Muscle of leg (tissue), 11 donors: ENCODE measurements around the gene ALG3. TPM values are rescaled to one million over a fixed set of nuclear protein-coding genes. Genes with fewer than 3 reads are reported as not detected.

Experiments used
- DNase-seq: peaks from one replicate; pipeline ENCODE4 v3.0.0; 2013
- H3K27ac ChIP-seq: one replicate; pipeline ENCODE4 v1.5.1; 2013; ENCODE audit warnings: mild to moderate bottlenecking, low read length, control low read depth
- H3K27me3 ChIP-seq: one replicate; pipeline ENCODE4 v1.6.1; 2013; ENCODE audit warnings: low read length; ENCODE audit not compliant: control insufficient read depth, insufficient read depth
- H3K36me3 ChIP-seq: one replicate; pipeline ENCODE4 v1.6.1; 2013; ENCODE audit warnings: low read length; ENCODE audit not compliant: control insufficient read depth, insufficient read depth
- H3K4me1 ChIP-seq: one replicate; pipeline ENCODE4 v1.6.1; 2013; ENCODE audit warnings: low read length; ENCODE audit not compliant: control insufficient read depth, insufficient read depth
- H3K4me3 ChIP-seq: one replicate; pipeline ENCODE4 v1.5.1; 2013; ENCODE audit warnings: low read length, control low read depth
- H3K9me3 ChIP-seq: replicated peaks from 2 replicates; pipeline ENCODE4 v1.6.1; 2013; ENCODE audit warnings: low read depth, low read length; ENCODE audit not compliant: control insufficient read depth
- WGBS: methylation state at CpG from one replicate; pipeline ENCODE4 v1.1.5; 2013; ENCODE audit warnings: missing lambda C conversion rate; ENCODE audit not compliant: insufficient coverage; 5-methylcytosine and 5-hydroxymethylcytosine counted together
- polyA plus RNA-seq, 8 donors: library from polyadenylated mRNA; unstranded; fragments of 120-200 nt; gene quantifications; one replicate each; pipeline versions ENCODE4 v1.2.1 to v1.2.3, GENCODE V29; 2013; ENCODE audit warnings: inconsistent platforms in 1 of 8, low replicate concordance in 1 of 8; ENCODE audit not compliant: insufficient read length in 8 of 8, insufficient read depth in 1 of 8
- total RNA-seq: library from RNA; stranded (reverse); fragments of 120-200 nt; gene quantifications from one replicate; pipeline ENCODE4 v1.2.4, GENCODE V29; 2013

The ALG3 gene
- total and polyA plus RNA-seq, 9 donors, result 9.6 to 28.0 (median 23.0) TPM

DNA sequence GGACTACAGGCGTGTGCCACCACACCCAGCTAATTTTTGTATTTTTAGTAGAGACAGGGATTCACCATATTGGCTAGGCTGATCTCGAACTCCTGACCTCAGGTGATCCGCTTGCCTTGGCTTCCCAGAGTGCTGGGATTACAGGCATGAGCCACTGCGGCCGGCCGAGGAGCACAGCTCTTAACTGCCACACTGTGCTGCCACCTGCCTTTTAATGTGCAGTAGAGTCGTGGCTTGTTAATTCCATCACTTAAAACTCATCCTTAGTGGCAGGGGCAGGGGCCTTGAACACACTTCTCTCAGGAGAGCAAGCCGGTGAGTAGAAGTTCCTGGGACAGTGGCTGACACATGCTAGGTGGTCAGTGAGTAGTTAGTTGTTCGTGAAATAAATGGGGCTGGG, 50.3 kb downstream of the ALG3 start:
- no peak for DNase-seq
- Histone ChIP-seq H3K9me3 (no peaks in the 10 kb centered on the region), H3K36me3 (peaks cover 22% of the 10 kb centered on the region), H3K27me3 (no peaks in the 10 kb centered on the region), H3K4me3 (no peak overlapping the region), H3K27ac (no peak overlapping the region), H3K4me1 (no peaks in the 10 kb centered on the region)
- WGBS, result 80% methylated on average over 6 of the region's 9 CpGs

GRCh38 chr3:184196536-184196935, 52.2 kb downstream of the ALG3 start:
- Histone ChIP-seq H3K36me3 (peaks cover 40% of the 10 kb centered on the region), H3K4me1 (no peaks in the 10 kb centered on the region), H3K9me3 (no peaks in the 10 kb centered on the region), H3K27ac (no peak overlapping the region), H3K4me3 (no peak overlapping the region), H3K27me3 (no peaks in the 10 kb centered on the region)
- WGBS, result 98% methylated on average over 6 of the region's 6 CpGs
- no peak for DNase-seq

- Histone ChIP-seq H3K4me1 (no peaks in the 10 kb centered on the region), H3K4me3 (no peak overlapping the region), H3K27ac (no peak overlapping the region), H3K27me3 (no peaks in the 10 kb centered on the region), H3K9me3 (no peaks in the 10 kb centered on the region), H3K36me3 (peaks cover 61% of the 10 kb centered on the region)
- DNase-seq, result no peak
- WGBS, result 90% methylated on average over 6 of the region's 9 CpGs
These were observed 54.7 kb downstream of the ALG3 start for GRCh38 chr3:184193991-184194539.

DNA sequence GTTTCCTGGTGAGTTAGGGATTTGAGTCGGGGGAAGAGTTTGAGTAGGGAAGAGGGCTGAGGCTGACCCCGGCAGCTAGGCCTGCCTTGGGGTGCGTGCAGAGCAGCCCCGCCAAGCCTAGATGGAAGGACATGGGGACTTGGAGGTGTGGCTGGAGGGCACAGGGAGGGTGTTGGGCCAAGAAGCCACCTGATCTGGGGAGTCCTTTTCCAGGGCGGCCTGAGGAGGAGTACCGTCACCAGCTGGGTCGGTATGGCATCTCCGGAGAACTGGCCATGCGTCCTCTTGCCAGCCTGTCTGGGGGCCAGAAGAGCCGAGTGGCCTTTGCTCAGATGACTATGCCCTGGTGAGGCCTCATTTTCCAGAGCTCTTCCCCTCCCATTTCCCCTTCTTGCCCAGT, 55.9 kb downstream of the ALG3 start:
- WGBS, result 92% methylated on average over 10 of the region's 10 CpGs
- Histone ChIP-seq H3K36me3 (peaks cover 72% of the 10 kb centered on the region), H3K4me3 (no peak overlapping the region), H3K27me3 (no peaks in the 10 kb centered on the region), H3K4me1 (no peaks in the 10 kb centered on the region), H3K27ac (no peak overlapping the region), H3K9me3 (no peaks in the 10 kb centered on the region)
- DNase-seq, result no peak

Other genes with a start within 250 kb of the ALG3 start
- gene ABCC5, start 231.1 kb downstream of the ALG3 start, total RNA-seq, result 15.8 TPM
- 10 to 100 TPM; 17.0 to 28.7 (median 22.4) TPM for gene ABCC5, start 231.1 kb downstream of the ALG3 start, polyA plus RNA-seq
- gene HTR3D, start 217.2 kb downstream of the ALG3 start, total RNA-seq, result not detected
- gene HTR3D, start 217.2 kb downstream of the ALG3 start, polyA plus RNA-seq, result not detected
- not detected for gene HTR3C, start 195.9 kb downstream of the ALG3 start, total RNA-seq
- gene HTR3C, start 195.9 kb downstream of the ALG3 start, polyA plus RNA-seq, result not detected
- gene HTR3E, start 151.9 kb downstream of the ALG3 start, total RNA-seq, result not detected
- gene HTR3E, start 151.9 kb downstream of the ALG3 start, polyA plus RNA-seq, result under 1 TPM in 1 of 8 donors, not detected in 7; 0.07 TPM
- 32.6 TPM for gene EIF2B5, start 113.6 kb downstream of the ALG3 start, total RNA-seq
- 10 to 100 TPM; 35.6 to 41.0 (median 38.5) TPM for gene EIF2B5, start 113.6 kb downstream of the ALG3 start, polyA plus RNA-seq
- 37.1 TPM for gene DVL3, start 93.6 kb downstream of the ALG3 start, total RNA-seq
- 10 to 100 TPM; 69.4 to 96.9 (median 88.0) TPM for gene DVL3, start 93.6 kb downstream of the ALG3 start, polyA plus RNA-seq
- gene AP2M1, start 74.1 kb downstream of the ALG3 start, total RNA-seq, result 130 TPM
- 100 to 1,000 TPM; 191 to 255 (median 218) TPM for gene AP2M1, start 74.1 kb downstream of the ALG3 start, polyA plus RNA-seq
- 33.0 TPM for gene ABCF3, start 62.8 kb downstream of the ALG3 start, total RNA-seq
- 10 to 100 TPM; 42.0 to 54.5 (median 48.8) TPM for gene ABCF3, start 62.8 kb downstream of the ALG3 start, polyA plus RNA-seq
- gene VWA5B2, start 19.4 kb downstream of the ALG3 start, total RNA-seq, result 0.04 TPM
- gene VWA5B2, start 19.4 kb downstream of the ALG3 start, polyA plus RNA-seq, result 1 to 10 TPM in 1 of 8 donors, under 1 TPM in 7; 0.23 to 1.2 (median 0.42) TPM
- gene EEF1AKMT4, start 710 bp upstream of the ALG3 start, total RNA-seq, result 1.6 TPM
- gene EEF1AKMT4, start 710 bp upstream of the ALG3 start, polyA plus RNA-seq, result 1 to 10 TPM; 1.0 to 2.1 (median 1.6) TPM
- 0.04 TPM for gene CAMK2N2, start 12.6 kb upstream of the ALG3 start, total RNA-seq
- gene CAMK2N2, start 12.6 kb upstream of the ALG3 start, polyA plus RNA-seq, result under 1 TPM in 2 of 8 donors, not detected in 6; 0.10 to 0.16 TPM
- gene ECE2, start 27.1 kb upstream of the ALG3 start, total RNA-seq, result not detected
- not detected for gene ECE2, start 27.1 kb upstream of the ALG3 start, polyA plus RNA-seq
- gene PSMD2, start 50.3 kb upstream of the ALG3 start, total RNA-seq, result 108 TPM
- 100 to 1,000 TPM; 145 to 200 (median 185) TPM for gene PSMD2, start 50.3 kb upstream of the ALG3 start, polyA plus RNA-seq
- gene EIF4G1, start 65.6 kb upstream of the ALG3 start, total RNA-seq, result 115 TPM
- gene EIF4G1, start 65.6 kb upstream of the ALG3 start, polyA plus RNA-seq, result 100 to 1,000 TPM; 161 to 242 (median 202) TPM
- gene FAM131A, start 88.6 kb upstream of the ALG3 start, total RNA-seq, result 9.8 TPM
- 10 to 100 TPM in 5 of 8 donors, 1 to 10 TPM in 3; 8.4 to 14.9 (median 10.7) TPM for gene FAM131A, start 88.6 kb upstream of the ALG3 start, polyA plus RNA-seq
- gene CLCN2, start 112.6 kb upstream of the ALG3 start, total RNA-seq, result 3.5 TPM
- gene CLCN2, start 112.6 kb upstream of the ALG3 start, polyA plus RNA-seq, result 1 to 10 TPM; 2.5 to 5.3 (median 3.9) TPM
- gene POLR2H, start 112.7 kb upstream of the ALG3 start, total RNA-seq, result 53.2 TPM
- 10 to 100 TPM; 39.9 to 55.0 (median 48.5) TPM for gene POLR2H, start 112.7 kb upstream of the ALG3 start, polyA plus RNA-seq
- gene THPO, start 129.2 kb upstream of the ALG3 start, total RNA-seq, result 0.89 TPM
- 1 to 10 TPM; 1.5 to 2.8 (median 2.1) TPM for gene THPO, start 129.2 kb upstream of the ALG3 start, polyA plus RNA-seq
- gene CHRD, start 131.1 kb upstream of the ALG3 start, total RNA-seq, result 14.1 TPM
- gene CHRD, start 131.1 kb upstream of the ALG3 start, polyA plus RNA-seq, result 10 to 100 TPM; 14.7 to 21.9 (median 18.0) TPM